ENCODE results near the gene SEMA5A.

The SEMA5A gene

DNA sequence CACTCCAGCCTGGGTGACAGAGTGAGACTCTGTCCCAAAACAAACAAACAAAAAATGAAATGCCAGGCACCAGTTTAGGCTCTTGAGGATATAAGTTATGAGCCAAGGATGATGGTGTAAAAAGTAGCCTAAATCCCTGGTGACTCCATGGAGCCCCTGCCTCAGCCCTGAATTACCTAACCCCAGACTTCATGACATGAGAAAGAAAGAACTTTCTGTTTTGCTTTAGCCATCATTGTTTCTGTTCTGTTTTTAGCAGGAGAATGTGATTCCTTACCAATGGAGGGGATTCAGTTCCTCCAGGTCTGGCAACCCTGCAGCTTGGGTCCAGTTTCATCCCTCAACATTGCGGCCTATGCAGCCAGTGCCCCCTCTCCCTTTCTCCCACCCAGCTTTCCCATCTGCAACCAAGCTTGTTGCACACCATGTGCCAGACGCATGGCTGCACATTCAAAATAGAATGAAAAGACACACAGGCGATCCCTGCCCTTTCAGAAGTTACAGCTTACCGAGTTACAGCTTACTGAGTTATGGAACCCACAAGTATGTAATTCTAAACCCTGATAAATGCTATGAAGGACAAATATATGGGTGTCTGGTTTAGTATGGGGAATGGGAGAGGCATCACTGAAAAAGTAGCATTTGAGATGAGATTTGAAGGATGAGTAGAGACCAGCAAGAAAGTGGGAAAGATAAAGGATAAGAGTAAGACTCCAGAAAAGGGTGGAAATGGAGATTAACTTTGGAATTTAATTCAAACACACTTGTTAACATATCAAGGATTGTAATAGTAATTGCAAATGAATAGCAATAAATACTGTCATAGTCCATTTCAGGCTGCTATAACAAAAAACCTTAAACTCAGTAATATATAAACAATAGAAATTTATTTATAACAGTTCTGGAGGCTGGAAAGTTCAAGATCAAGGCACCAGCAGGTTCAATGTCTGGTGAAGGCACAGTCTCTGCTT is 6.0 kb upstream of the SEMA5A start:
- H3K4me3 ChIP-seq (ENCODE audit: low read depth, low read length): no peak overlapping the region
- DNase-seq (ENCODE audit: low read depth): no peak
- TF ChIP-seq, protein P1, sequence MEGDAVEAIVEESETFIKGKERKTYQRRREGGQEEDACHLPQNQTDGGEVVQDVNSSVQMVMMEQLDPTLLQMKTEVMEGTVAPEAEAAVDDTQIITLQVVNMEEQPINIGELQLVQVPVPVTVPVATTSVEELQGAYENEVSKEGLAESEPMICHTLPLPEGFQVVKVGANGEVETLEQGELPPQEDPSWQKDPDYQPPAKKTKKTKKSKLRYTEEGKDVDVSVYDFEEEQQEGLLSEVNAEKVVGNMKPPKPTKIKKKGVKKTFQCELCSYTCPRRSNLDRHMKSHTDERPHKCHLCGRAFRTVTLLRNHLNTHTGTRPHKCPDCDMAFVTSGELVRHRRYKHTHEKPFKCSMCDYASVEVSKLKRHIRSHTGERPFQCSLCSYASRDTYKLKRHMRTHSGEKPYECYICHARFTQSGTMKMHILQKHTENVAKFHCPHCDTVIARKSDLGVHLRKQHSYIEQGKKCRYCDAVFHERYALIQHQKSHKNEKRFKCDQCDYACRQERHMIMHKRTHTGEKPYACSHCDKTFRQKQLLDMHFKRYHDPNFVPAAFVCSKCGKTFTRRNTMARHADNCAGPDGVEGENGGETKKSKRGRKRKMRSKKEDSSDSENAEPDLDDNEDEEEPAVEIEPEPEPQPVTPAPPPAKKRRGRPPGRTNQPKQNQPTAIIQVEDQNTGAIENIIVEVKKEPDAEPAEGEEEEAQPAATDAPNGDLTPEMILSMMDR (conservative IDR thresholded peaks at IDR 0.05; ENCODE audit: low read depth, low read length): no peak

DNA sequence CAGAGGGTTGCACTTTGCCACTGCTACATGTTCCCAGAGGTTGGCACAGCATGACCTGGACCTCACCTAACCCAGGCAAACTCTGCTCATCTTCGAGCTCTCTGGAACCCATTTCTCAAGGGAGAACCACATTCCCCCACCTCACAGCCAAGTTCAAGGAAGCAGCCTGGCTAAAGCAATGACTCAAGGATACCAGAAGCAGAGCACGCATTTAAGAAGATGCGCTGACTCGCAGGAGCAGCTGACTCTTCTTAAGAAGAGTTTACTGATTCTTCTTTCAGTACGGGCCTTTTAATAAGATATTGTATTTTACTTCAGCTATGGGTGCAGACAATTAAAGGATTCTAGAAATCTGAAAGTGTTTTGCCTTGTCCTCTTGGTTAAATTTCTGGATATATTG is 4.1 kb upstream of the SEMA5A start:
- DNase-seq (ENCODE audit: low read depth): peak; percentile 45
- no peak overlapping the region for H3K4me3 ChIP-seq (ENCODE audit: low read depth, low read length)
- TF ChIP-seq, protein P1 (conservative IDR thresholded peaks at IDR 0.05; ENCODE audit: low read depth, low read length): no peak

DNA sequence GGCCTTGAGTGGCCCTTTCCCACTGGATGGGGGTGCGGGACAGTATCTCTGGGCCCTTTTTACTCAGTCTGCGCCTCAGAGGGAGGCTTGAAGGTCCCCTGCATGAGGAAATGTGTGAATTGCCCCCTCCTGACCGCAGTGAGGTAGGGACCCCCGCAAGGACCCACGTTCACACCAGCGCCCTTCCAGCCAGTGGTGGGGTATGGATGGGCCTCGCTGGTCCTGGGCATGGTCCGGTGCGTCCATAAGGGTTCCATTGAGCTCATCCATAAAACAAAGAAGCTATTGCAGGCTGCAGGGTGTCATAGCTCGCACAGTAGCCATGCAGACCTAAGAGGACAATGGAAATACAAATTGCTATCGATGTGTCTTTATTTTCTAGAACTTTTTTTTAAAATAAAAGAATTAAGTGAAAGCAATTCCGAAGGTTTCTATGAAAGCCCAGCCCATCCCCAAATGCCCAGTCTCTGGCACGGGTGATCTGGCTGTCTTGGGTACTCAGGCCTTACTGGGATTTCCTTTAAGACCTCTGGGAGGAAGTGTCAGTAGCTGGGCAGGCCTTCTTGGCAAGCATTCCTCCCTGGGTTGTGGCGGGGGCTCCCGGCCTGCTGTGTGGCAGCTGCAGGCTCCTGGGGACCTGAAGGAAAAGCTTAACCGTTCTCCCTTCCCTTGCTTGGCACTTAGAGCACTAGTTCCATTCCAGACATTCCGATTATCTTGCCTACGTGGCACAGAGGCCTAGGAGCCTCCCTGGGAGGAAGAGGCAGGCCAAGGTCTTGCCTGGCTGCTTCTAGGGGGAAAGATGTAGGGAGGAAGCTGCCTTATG is 1.5 kb upstream of the SEMA5A start:
- peak overlapping the region; percentile 86 for H3K4me3 ChIP-seq (ENCODE audit: low read depth, low read length)
- TF ChIP-seq, protein P1 (conservative IDR thresholded peaks at IDR 0.05; ENCODE audit: low read depth, low read length): no peak
- peak; percentile 74 for DNase-seq (ENCODE audit: low read depth)

DNA sequence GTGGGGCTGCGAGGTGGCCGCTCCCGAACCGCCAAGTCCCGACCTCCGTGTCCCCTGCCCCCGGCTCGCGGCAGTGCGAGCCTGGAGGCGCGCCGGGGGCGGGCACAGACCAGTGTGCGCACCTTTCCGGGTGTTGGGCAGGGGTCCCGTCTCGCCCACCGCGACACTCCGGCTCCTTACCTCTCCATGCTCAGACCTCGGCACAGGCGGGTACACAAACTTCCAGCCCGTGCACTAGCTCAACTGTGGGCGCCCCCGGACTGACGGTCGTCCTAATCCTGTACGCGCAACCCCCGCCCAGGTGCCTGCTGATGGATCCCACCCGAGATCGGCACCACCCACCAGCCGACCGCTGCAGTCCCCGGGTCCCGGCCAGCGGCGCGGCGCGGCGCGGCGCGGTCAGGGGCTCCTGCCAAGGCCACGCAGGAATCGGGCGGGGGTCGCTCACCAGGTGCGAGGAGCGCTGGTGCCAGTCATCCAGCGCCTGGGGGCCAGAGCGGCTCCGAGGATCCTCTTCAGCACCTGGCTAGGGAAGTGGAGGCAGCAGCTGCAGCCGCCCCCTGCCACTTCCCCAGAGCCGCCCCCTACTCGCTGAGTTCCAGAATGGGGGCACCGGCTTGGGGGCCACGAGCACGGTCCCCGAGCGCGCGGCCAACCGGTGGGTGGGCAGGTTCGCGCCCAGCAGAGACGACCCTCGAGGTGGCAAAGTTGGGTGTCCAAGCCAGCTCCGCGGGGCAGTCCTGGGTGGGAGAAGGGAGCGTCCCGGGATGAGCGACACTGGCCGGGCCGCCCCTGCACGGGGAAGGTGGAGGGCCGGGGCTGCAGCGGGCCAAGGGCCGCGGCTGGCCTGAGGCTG is 511 bp downstream of the SEMA5A start:
- DNase-seq (ENCODE audit: low read depth): no peak
- TF ChIP-seq, protein P1 (conservative IDR thresholded peaks at IDR 0.05; ENCODE audit: low read depth, low read length): no peak
- peak overlapping the region; percentile 86 for H3K4me3 ChIP-seq (ENCODE audit: low read depth, low read length)

DNA sequence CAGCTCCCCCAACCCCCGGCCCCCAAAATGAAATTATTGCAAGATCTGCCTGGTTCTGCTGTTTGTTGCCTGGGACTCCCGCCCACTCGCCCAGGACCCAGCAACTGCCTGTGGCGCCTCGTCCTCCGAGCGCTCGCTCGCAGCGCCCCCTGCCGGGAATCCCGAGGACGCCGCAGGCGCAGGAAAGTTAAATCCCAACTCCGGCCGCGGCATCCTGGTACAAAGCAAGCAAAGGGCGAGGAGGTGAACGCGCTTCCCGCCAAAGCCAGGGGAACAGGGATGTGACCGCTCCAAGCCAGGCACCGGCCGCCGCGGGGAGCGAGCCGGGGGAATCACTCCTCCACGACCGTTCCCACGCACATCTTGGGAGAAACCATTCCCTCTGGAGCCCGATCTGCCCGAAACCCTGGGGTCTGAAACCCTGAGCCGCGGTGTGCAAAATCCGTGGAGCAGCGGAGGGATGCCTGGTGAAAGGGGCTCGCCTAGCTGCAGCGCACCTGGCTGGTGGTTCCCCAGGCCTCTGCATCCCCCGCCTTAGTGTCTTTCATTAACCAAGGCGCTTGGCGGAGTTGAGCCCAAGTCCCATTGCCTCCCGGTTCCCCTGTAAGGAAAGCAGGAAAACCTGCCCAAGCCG is 1.3 kb downstream of the SEMA5A start:
- TF ChIP-seq, protein P1 (conservative IDR thresholded peaks at IDR 0.05; ENCODE audit: low read depth, low read length): peak; percentile 91
- DNase-seq (ENCODE audit: low read depth): peak; percentile 89
- H3K4me3 ChIP-seq (ENCODE audit: low read depth, low read length): peak overlapping the region; percentile 86

DNA sequence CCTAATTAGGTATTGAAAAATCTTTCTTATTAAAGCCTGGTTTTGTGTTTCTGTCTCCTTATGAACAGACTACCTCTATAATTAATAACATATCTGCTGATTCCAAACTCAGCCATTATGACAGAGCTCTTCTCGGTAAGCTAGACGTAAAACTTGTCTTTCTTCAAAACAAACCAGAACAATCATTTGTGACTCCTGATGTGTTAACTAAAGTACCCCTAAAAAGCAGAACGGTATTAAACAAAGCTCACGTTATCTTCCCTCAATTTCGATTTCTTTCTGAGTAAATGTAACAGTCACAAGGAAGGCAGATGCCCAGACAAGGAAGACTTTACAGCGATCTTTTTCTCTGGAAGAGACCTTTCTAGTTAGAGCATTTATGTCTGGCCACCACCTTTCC is 1.8 kb downstream of the SEMA5A start:
- no peak for DNase-seq (ENCODE audit: low read depth)
- TF ChIP-seq, protein P1 (conservative IDR thresholded peaks at IDR 0.05; ENCODE audit: low read depth, low read length): no peak
- peak overlapping the region; percentile 86 for H3K4me3 ChIP-seq (ENCODE audit: low read depth, low read length)

All from choroid plexus epithelial cell (primary cell).